Measurements from ENCODE around the gene PIP5K1B.

Gene PIP5K1B

GRCh38 chr9:68819065-68819464, 114.0 kb downstream of the PIP5K1B start:
- no peak for DNase-seq (ENCODE audit: low read depth)

DNA sequence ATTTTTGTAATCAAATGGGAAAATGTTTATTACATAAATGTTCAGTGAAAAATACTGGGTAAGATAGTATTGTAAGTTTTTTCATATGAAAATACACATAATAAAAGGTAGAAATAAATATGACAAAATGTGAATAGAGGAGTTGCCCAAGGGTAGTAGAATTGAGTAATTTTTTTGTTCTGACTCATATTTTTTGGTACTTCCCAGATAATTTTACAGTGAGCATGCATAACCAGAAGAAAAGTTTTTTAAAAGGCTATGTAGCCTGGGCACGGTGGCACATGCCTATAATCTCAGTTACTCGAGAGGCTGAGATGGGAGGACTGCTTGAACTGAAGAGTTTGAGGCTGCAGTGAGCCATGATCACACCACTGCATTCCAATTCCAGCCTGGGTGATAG, 116.9 kb downstream of the PIP5K1B start:
- no peak for DNase-seq (ENCODE audit: low read depth)

DNA sequence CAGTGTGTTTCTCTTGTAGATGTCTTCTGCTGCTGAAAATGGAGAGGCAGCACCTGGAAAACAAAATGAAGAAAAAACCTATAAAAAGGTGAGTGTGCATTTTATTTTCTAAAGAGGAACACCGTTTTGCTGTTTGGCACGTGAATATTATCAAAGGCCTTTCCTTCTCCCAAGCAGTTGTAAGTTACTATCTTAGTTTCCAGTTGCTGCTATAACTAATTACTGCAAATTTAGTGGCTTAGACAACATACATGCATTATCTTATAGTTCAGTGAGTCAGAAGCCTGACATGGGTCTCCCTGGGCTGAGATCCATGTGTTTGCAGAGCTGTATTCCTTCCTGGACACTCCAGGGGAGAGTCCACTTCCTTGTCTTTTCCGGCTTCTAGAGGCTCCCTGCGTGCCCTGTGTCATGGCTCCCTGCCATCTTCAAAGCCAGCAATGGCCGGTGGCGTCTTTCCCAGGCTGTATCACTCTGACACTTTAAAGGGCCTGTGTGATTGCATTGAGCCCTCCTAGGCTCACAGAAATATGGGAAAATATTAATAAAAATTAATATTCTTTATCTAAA, 117.6 kb downstream of the PIP5K1B start:
- DNase-seq (ENCODE audit: low read depth), result no peak

DNA sequence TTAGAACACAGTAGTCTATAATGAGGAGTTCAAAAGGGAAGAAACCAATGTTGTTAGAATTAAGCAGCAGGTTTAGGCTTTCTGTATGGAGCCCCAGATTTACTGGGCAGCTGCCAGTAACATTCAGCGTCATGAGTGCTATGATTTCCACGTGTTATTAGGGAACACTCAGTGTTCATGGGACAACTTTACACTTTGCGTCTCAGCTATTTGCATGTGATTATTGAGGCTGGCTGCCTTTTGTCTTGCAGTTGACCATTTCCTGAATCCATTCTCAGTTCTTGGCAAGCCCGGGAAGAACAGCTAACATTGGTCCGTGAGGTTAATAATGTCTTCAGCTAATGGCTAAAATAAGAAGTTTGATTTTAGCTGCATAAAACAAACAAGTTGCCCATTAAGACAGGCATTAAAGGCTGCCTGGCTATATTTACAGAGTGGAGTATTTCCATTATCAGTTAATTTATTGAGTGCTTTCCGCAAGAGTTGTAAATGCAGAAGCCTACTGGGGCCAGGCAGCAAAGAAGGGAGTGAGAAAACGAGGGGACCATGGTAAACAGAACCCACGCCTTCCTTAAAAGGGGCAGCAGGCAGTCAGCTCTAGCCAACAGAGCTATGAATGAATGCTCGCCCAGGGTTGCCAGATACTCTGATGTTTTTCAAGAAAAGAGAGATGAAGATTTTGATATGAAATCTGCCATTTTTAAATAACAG, 120.9 kb downstream of the PIP5K1B start:
- DNase-seq (ENCODE audit: low read depth), result no peak

- DNase-seq (ENCODE audit: low read depth), result no peak
Observed at GRCh38 chr9:68827837-68828744, 123.1 kb downstream of the PIP5K1B start.

- DNase-seq (ENCODE audit: low read depth), result no peak
Observed at GRCh38 chr9:68832101-68832500, 127.1 kb downstream of the PIP5K1B start.

DNA sequence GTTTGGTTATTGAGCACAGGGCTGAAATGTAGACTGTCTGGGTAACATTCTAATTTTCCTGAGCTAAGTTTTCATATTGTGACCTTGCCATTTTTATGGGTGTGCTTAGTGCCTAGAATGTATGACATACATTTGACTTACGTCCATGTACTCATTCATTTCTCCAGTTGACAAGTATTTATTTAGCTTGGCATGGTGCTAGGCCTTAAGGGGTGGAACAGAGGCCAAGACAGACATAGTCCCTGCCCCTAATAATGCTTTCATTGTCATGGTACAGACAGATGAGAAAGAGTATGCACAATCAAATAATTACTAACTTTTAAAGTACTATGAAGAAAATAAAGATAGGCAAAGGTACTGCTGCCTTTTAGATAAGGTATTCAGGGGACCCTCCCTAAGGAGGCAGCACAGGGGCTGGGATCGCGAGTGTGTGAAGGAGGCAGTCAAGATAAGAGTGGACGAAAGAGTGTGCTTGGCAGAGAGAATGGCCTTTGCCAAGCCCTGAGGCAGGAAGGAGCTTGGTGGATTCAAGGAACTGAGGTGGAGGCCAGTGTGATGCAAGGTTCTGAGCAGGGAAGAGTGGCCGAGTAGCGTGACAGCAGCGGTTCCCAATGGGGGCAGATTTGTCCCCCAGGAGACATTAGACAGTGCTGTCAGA, 128.0 kb downstream of the PIP5K1B start:
- DNase-seq (ENCODE audit: low read depth), result no peak

GRCh38 chr9:68834931-68835520, 130.0 kb downstream of the PIP5K1B start:
- no peak for DNase-seq (ENCODE audit: low read depth)

- DNase-seq (ENCODE audit: low read depth), result no peak
Observed at GRCh38 chr9:68836788-68837187, 131.7 kb downstream of the PIP5K1B start.

- no peak for DNase-seq (ENCODE audit: low read depth)
Observed at GRCh38 chr9:68838245-68838644, 133.2 kb downstream of the PIP5K1B start.

- no peak for DNase-seq (ENCODE audit: low read depth)
Observed at GRCh38 chr9:68841276-68842052, 136.4 kb downstream of the PIP5K1B start.

DNA sequence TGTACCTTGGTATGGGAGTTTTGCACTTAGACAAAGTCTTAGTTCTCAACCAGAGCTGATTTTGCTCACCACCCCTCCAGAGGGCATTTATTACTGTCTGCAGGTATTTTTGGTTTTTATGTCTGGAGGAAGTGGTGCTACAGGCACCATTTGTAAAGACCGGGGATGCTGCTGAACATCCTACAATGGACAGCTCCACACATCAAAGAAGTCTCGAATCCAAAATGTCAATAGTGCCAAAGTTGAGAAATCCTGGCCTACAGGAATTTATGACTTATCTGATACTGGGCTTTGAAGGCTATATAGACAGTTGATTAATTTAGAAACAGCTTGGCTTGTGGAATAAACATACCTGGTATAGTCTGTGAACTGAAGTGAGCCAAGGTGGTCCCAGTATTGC, 137.5 kb downstream of the PIP5K1B start:
- DNase-seq (ENCODE audit: low read depth), result no peak

DNA sequence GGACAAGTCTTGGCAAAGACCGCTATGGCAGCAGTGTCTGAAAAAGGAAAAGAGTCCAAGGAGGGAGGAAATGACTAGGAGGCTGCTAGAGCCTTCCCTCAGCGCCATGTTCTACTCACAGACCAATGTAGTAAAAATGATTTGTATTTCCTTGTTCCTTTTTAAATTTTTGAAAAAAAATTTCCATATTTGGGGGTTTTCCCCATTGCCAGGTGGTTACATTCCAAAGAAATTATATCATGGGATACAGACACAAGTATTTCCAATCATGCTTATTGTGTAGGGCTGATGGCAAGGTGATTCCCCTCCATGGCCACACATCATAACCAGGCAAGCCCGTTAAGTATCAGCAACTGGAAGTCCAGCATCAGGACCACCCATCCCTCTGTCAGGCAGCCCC, 138.2 kb downstream of the PIP5K1B start:
- DNase-seq (ENCODE audit: low read depth), result no peak

DNA sequence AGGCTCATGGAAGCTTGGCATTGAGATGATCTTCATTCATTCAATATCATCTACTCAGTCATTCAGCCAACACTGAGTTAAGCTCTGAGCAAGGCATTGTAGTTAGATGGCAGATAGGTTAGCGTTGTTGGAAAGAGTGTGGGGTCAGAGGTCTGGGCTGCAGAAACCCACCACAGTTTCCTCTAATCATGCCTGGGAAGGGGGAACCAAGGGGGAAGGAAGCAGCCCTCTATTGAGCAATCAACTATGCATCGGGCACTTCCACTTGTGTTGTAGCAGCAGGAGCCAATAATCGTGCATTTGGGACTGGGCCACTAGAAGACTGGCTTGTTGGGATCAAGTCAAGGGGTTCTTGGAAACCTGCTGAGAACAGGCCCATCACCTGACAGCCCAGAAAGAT, 139.1 kb downstream of the PIP5K1B start:
- no peak for DNase-seq (ENCODE audit: low read depth)

- DNase-seq (ENCODE audit: low read depth), result no peak
Observed at GRCh38 chr9:68844631-68845612, 139.9 kb downstream of the PIP5K1B start.

DNA sequence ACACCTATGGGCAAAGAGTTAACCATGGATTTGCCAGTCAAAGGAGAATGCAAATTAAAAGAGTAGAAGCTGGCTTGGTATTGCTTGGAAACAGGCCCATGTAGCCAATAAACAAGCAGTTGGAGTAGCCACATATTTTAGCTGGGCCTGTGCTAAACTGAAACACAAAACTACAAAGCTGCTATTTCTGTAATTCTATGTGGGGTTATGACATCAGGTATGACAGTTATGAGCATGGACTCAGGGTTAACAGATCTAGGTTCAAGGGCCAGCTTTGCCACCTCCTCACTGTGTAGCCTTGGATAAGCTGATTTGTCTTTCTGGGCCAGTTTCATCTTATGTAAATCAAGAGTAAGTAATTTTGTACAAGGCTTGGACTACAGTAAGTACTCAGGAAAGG, 142.7 kb downstream of the PIP5K1B start:
- DNase-seq (ENCODE audit: low read depth), result no peak

DNA sequence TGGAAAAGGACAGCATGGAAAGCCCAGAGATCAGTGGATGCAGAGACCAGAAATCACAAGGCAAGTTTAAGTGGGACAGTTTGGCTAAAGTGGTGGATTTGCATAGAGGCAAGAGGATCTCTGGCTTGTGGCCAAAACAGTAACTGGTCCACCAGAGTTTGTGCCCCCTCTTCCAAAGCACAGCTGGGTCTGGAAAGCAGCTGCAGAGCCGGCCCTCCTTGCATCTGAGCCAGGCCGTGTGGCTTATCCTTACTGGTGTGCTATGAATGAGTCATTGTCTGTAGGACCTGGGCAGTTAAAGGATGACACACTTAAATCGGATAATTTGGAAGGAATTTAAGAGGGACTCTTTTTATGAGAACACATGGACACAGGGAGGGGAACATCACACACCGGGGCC, 146.6 kb downstream of the PIP5K1B start:
- DNase-seq (ENCODE audit: low read depth), result no peak

DNA sequence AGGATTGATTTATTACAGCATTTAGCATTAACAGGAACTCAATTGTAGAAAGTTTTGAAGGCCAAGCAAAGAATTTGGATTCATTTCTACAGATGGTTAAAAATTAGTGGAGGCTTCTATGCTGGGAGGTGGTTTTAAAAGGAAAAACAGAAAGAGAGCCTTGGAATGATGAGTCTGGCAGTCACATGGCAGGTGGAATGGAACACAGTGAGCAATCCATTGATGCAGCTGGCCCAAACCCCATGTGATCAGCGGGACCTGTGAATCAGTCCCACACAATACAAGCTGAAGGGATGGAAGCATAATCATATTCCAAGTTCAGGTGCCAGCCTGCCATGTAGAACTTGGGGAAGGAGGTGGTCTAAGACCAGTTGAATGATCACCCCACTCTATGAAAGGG, 147.9 kb downstream of the PIP5K1B start:
- no peak for DNase-seq (ENCODE audit: low read depth)

DNA sequence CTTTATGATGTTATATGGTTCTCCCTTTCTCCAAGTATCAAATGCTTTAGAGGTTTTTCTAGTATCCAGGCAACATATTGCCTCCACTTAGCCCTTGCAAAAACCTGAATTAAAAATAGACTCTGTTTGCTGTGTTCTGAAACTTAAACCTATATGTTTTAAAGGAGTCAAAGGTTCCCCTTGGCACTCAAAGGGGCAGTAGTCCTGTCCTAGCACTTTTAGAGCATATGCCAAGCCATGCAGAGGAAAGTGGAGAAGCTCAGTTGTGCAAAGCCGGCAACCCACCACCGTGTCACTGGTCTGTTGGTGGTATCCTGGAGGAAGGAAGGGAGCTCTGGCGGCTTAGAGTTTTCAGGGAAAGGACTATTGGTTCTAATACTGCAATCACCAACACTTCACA, 154.3 kb downstream of the PIP5K1B start:
- no peak for DNase-seq (ENCODE audit: low read depth)

DNA sequence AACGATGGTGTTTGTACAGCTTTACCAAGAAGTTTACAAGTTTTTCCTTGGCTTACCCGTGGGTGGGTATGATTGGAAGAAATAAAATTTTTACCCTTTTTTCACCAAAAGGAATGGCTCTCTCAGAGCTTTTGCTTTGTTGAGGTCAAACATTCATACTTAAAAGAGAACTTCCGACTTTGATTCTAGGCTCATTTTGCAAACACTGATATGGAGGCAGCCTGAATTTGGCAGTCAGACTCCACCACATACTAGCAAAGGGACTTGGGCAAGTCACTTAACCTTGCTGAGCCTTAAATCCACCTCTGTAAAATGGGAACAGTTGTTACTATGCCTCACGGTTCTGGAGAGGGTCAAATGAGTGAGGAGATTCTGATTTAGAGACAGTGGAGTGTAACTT, 155.4 kb downstream of the PIP5K1B start:
- no peak for DNase-seq (ENCODE audit: low read depth)

Measured in T-helper 22 cell (primary cell).